Osteoblast (primary cell): Measurements from ENCODE around the gene ZNF277. TPM values are rescaled to one million over a fixed set of nuclear protein-coding genes. Genes with fewer than 3 reads are reported as not detected.

Experiments used
- DNase-seq: peaks from one replicate; pipeline ENCODE4 v3.0.0; 2011; ENCODE audit warnings: low spot score, mixed read lengths; ENCODE audit not compliant: insufficient read length; ENCODE audit errors: missing footprints
- H2AFZ ChIP-seq: 2 replicates; pipeline ENCODE4 v1.6.0; 2011; ENCODE audit warnings: mild to moderate bottlenecking, low read length
- H3K27ac ChIP-seq: 2 replicates; pipeline ENCODE4 v1.5.1; 2011; ENCODE audit warnings: mild to moderate bottlenecking, low read depth, low read length, moderate library complexity
- H3K27me3 ChIP-seq: 2 replicates; pipeline ENCODE4 v1.6.0; 2012; ENCODE audit warnings: mild to moderate bottlenecking, control low read depth, inconsistent platforms, low read length, moderate library complexity; ENCODE audit not compliant: insufficient read depth
- H3K36me3 ChIP-seq: 2 replicates; pipeline ENCODE4 v1.5.1; 2011; ENCODE audit warnings: mild to moderate bottlenecking, low read length, control low read depth, moderate library complexity; ENCODE audit not compliant: insufficient read depth
- H3K4me1 ChIP-seq: 2 replicates; pipeline ENCODE4 v1.5.1; 2011; ENCODE audit warnings: mild to moderate bottlenecking, low read length, control low read depth, moderate library complexity; ENCODE audit not compliant: insufficient read depth
- H3K4me2 ChIP-seq: 2 replicates; pipeline ENCODE4 v1.6.0; 2011; ENCODE audit warnings: mild to moderate bottlenecking, low read length; ENCODE audit not compliant: insufficient read depth
- H3K4me3 ChIP-seq: fragments of 200-600 bp; sonication (generic); 3 replicates; pipeline ENCODE4 v1.5.1; 2012; ENCODE audit warnings: mild to moderate bottlenecking, low read length, inconsistent platforms; ENCODE audit not compliant: insufficient read depth
- H3K79me2 ChIP-seq: 2 replicates; pipeline ENCODE4 v1.6.0; 2012; ENCODE audit warnings: mild to moderate bottlenecking, low read length, control low read depth, inconsistent platforms; ENCODE audit not compliant: insufficient read depth
- H3K9me3 ChIP-seq: 2 replicates; pipeline ENCODE4 v1.5.1; 2011; ENCODE audit warnings: low read depth, low read length, control low read depth
- H4K20me1 ChIP-seq: 2 replicates; pipeline ENCODE4 v1.6.0; 2012; ENCODE audit warnings: mild to moderate bottlenecking, low read length, control low read depth; ENCODE audit not compliant: insufficient read depth
- CTCF ChIP-seq: IDR thresholded peaks from 2 replicates; pipeline ENCODE4 v1.5.1; 2011; ENCODE audit warnings: mild to moderate bottlenecking, low read depth, low read length, moderate library complexity; ENCODE audit errors: extremely low read depth
- total RNA-seq: library from RNA; depleted of rRNA; stranded (reverse); fragments of >200 nt; gene quantifications from 2 replicates; pipeline ENCODE4 v1.2.3, GENCODE V29; 2012

The ZNF277 gene
- total RNA-seq, 1 donor: 58.6 TPM

- no peaks in the 10 kb centered on the region for H3K4me1 ChIP-seq
- H3K4me3 ChIP-seq: no peak overlapping the region
- H2AFZ ChIP-seq: no peak overlapping the region
- H3K27ac ChIP-seq: no peak overlapping the region
- H4K20me1 ChIP-seq: peaks cover 5% of the 10 kb centered on the region
- no peaks in the 10 kb centered on the region for H3K79me2 ChIP-seq
- DNase-seq: no peak
- no peaks in the 10 kb centered on the region for H3K36me3 ChIP-seq
- no peak overlapping the region for H3K4me2 ChIP-seq
- no peaks in the 10 kb centered on the region for H3K9me3 ChIP-seq
- TF ChIP-seq CTCF: no peak
- H3K27me3 ChIP-seq: no peaks in the 10 kb centered on the region
Observed at GRCh38 chr7:112280267-112280666, 73.8 kb downstream of the ZNF277 start.

- no peaks in the 10 kb centered on the region for H3K9me3 ChIP-seq
Observed at GRCh38 chr7:112282476-112283188, 76.1 kb downstream of the ZNF277 start.

GRCh38 chr7:112283382-112283910 lies 77.0 kb downstream of the ZNF277 start:
- Histone ChIP-seq H3K27ac (no peak overlapping the region), H3K27me3 (no peaks in the 10 kb centered on the region), H2AFZ (no peak overlapping the region), H3K4me2 (no peak overlapping the region), H3K36me3 (no peaks in the 10 kb centered on the region), H4K20me1 (peaks cover 8% of the 10 kb centered on the region), H3K4me3 (no peak overlapping the region), H3K4me1 (no peaks in the 10 kb centered on the region), H3K79me2 (no peaks in the 10 kb centered on the region), H3K9me3 (no peaks in the 10 kb centered on the region)
- no peak for DNase-seq
- TF ChIP-seq CTCF: no peak

More at GRCh38 chr7:112282476-112283188, 76.1 kb downstream of the ZNF277 start:
- Histone ChIP-seq H3K4me1 (no peaks in the 10 kb centered on the region), H3K27ac (no peak overlapping the region), H2AFZ (no peak overlapping the region), H4K20me1 (peaks cover 8% of the 10 kb centered on the region), H3K4me2 (no peak overlapping the region), H3K4me3 (no peak overlapping the region), H3K36me3 (no peaks in the 10 kb centered on the region), H3K79me2 (no peaks in the 10 kb centered on the region), H3K27me3 (no peaks in the 10 kb centered on the region)
- TF ChIP-seq CTCF: no peak
- DNase-seq: no peak

GRCh38 chr7:112286250-112287086 lies 80.0 kb downstream of the ZNF277 start:
- TF ChIP-seq CTCF: no peak
- Histone ChIP-seq H3K36me3 (no peaks in the 10 kb centered on the region), H3K4me3 (no peak overlapping the region), H4K20me1 (peaks cover 3% of the 10 kb centered on the region), H3K27ac (no peak overlapping the region), H3K27me3 (no peaks in the 10 kb centered on the region), H3K79me2 (no peaks in the 10 kb centered on the region), H3K4me1 (peaks cover 15% of the 10 kb centered on the region), H3K9me3 (no peaks in the 10 kb centered on the region), H2AFZ (no peak overlapping the region), H3K4me2 (no peak overlapping the region)
- DNase-seq: no peak
